Measurements from ENCODE around the gene HOTAIR.

HOTAIR gene

DNA sequence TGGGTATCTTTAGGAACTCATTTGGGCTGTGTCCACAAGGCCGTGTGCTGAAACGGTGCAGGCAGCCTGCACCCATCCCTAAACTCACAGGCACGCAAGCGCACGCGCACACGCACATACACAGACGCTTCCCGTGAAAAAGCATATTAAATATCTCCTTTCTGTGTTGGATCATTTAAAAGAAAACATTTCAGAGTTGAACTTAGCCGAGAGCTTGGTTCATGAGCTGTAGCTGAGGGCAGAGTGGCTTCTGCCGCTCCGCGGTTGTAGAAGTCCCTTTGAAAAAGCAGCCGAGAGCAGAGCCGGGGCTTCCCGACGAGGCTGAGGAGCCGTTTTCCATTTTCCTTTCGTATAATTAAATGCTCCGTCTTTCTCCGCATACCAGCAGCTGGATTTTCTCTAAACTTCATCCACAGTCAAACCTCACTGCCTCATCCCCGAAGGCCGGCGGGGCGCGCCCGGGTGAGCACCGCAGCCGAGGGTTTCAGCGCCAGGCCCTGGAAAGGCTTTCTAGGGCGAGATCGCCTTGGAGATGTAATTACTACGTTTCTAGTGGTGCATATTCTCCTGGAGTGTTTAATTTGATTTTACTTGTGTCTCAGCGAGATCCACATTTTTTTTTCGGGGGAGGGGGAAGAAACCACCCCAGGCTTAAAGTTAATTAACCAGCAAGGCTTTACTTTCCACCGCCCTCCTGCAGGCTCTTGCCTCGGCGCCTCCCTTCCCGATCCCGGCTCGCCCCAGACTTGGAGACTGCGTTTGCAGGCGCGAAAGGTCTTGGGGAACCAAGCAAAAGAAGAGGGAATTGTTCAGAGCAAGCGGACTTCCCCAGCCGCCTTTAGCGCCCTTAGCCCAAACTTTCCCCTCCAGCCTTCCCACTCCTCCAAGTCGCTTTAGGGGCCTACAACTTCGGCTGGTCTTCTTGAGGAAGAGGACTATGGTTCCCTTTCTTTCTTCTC, 39.1 kb downstream of the HOTAIR start:
- Histone ChIP-seq H3K23ac (ENCODE audit: low read depth, low read length, poor library complexity) (no peak overlapping the region), H2BK12ac (ENCODE audit: low read length) (no peak overlapping the region), H2BK15ac (ENCODE audit: low read length) (no peak overlapping the region), H2AFZ (ENCODE audit: low read length) (peak overlapping the region; percentile 51), H3K9me3 (replicated peaks in 1 of 2; ENCODE audit: control insufficient read depth in 2 of 2, insufficient read depth in 1 of 2, low read depth in 1 of 2, low read length in 2 of 2) (peaks cover 0 to 7% of the 10 kb centered on the region in 2 donors), H3K27me3 (ENCODE audit: control insufficient read depth in 3 of 3, insufficient read depth in 3 of 3, low read depth in 1 of 3, low read length in 3 of 3) (peaks cover 73 to 100% (median 98%) of the 10 kb centered on the region in 3 experiments), H2AK5ac (ENCODE audit: low read depth, low read length) (no peak overlapping the region), H3K36me3 (replicated peaks in 1 of 2; ENCODE audit: control insufficient read depth in 2 of 2, insufficient read depth in 2 of 2, low read length in 2 of 2) (no peaks in the 10 kb centered on the region), H2BK5ac (ENCODE audit: low read length) (no peak overlapping the region), H4K8ac (ENCODE audit: low read depth, low read length) (no peak overlapping the region), H3K4me3 (ENCODE audit: low read length in 2 of 2) (no peak overlapping the region), H3K79me1 (ENCODE audit: low read depth, low read length) (no peaks in the 10 kb centered on the region), H3K27ac (replicated peaks; ENCODE audit: low read length) (no peak overlapping the region), H3K18ac (ENCODE audit: low read length) (no peak overlapping the region), H3K4me1 (ENCODE audit: control insufficient read depth in 2 of 2, insufficient read depth in 1 of 2, low read depth in 1 of 2, low read length in 2 of 2) (no peaks in the 10 kb centered on the region), H2BK120ac (ENCODE audit: low read depth, low read length) (no peak overlapping the region), H3K9ac (ENCODE audit: low read depth, low read length, poor library complexity) (no peak overlapping the region), H3K4ac (ENCODE audit: low read length) (no peak overlapping the region), H3K14ac (ENCODE audit: low read length) (no peak overlapping the region), H3K4me2 (ENCODE audit: insufficient read depth, low read length, poor library complexity, severe bottlenecking) (no peak overlapping the region), H4K91ac (ENCODE audit: low read depth, low read length, poor library complexity) (no peak overlapping the region)
- WGBS, 2 donors (ENCODE audit: extremely low coverage in 2 of 2, insufficient read length in 2 of 2, insufficient replicate concordance in 1 of 2): no CpG with 5 or more reads among the region's 49 CpGs
- DNase-seq (ENCODE audit: low spot score): no peak

DNA sequence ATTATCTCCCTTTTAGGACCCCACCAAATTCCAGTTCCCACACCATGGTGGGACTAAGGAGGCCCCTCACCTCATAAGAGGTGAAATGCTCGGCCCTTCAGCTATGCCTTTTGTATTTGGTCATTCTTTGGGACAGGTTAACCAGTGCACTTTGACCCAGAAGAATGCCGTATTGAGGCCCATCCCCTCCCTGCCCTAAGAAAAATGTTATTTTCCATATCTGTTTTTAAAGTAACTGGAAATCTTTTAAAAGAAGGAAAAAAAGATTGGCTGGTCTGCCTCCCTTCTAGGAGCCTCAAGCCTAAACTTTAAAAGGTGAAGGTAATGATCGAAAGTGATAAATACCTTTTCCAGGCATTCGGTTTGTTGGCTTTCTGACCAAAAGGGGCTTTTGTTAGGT, 41.8 kb downstream of the HOTAIR start:
- no peak overlapping the region for H4K8ac ChIP-seq (ENCODE audit: low read depth, low read length)
- no CpG with 5 or more reads among the region's 4 CpGs for WGBS, 2 donors (ENCODE audit: extremely low coverage in 2 of 2, insufficient read length in 2 of 2, insufficient replicate concordance in 1 of 2)
- no peak overlapping the region for H3K27ac ChIP-seq (replicated peaks; ENCODE audit: low read length)
- H2AFZ ChIP-seq (ENCODE audit: low read length): no peak overlapping the region
- H3K4ac ChIP-seq (ENCODE audit: low read length): no peak overlapping the region
- H3K27me3 ChIP-seq (ENCODE audit: control insufficient read depth in 3 of 3, insufficient read depth in 3 of 3, low read depth in 1 of 3, low read length in 3 of 3): peaks cover 64 to 100% (median 97%) of the 10 kb centered on the region in 3 experiments
- H3K9me3 ChIP-seq (replicated peaks in 1 of 2; ENCODE audit: control insufficient read depth in 2 of 2, insufficient read depth in 1 of 2, low read depth in 1 of 2, low read length in 2 of 2): peaks cover 0 to 10% of the 10 kb centered on the region in 2 donors
- H4K91ac ChIP-seq (ENCODE audit: low read depth, low read length, poor library complexity): no peak overlapping the region
- H2BK12ac ChIP-seq (ENCODE audit: low read length): no peak overlapping the region
- H3K4me2 ChIP-seq (ENCODE audit: insufficient read depth, low read length, poor library complexity, severe bottlenecking): no peak overlapping the region
- no peak overlapping the region for H3K14ac ChIP-seq (ENCODE audit: low read length)
- H3K23ac ChIP-seq (ENCODE audit: low read depth, low read length, poor library complexity): no peak overlapping the region
- no peak overlapping the region for H3K4me3 ChIP-seq (ENCODE audit: low read length in 2 of 2)
- H2AK5ac ChIP-seq (ENCODE audit: low read depth, low read length): no peak overlapping the region
- H3K79me1 ChIP-seq (ENCODE audit: low read depth, low read length): no peaks in the 10 kb centered on the region
- no peak overlapping the region for H3K9ac ChIP-seq (ENCODE audit: low read depth, low read length, poor library complexity)
- H3K18ac ChIP-seq (ENCODE audit: low read length): no peak overlapping the region
- H3K4me1 ChIP-seq (ENCODE audit: control insufficient read depth in 2 of 2, insufficient read depth in 1 of 2, low read depth in 1 of 2, low read length in 2 of 2): no peaks in the 10 kb centered on the region
- no peak overlapping the region for H2BK15ac ChIP-seq (ENCODE audit: low read length)
- no peak overlapping the region for H2BK120ac ChIP-seq (ENCODE audit: low read depth, low read length)
- no peak overlapping the region for H2BK5ac ChIP-seq (ENCODE audit: low read length)
- H3K36me3 ChIP-seq (replicated peaks in 1 of 2; ENCODE audit: control insufficient read depth in 2 of 2, insufficient read depth in 2 of 2, low read length in 2 of 2): no peaks in the 10 kb centered on the region
- no peak for DNase-seq (ENCODE audit: low spot score)

DNA sequence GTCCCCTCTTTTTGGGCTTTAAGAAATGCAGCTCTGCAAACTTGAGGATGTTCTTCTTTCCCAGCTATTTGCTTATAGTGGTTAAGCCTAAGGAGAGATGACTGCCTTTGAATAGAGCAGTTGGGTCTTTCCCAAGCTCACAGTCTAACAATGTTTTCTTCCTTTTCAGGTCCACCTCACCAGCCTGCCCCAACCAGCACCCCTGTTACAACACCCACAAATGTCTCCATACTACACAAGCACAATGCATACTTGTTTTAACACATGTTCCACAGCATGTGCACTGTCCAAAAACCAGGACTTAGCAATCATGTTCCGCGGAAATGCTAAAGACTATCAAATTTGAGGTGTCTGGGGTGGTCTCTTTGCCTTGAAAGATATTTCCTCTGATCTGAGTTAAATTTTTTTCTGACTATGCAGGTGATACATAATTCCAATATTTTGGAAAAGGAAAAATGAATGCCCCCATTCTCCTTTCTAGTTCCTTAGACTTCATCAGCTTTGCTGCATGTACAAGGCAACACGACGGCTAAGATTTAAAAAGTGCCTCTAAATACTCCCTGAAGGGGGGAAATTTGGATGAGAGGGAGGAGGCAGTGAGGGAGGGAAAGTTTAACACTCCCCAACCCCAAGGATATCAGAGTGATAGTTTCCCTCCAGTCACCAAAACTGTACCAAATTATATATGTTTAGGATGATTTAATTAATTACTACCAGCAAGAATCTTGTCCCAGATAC, 42.7 kb downstream of the HOTAIR start:
- H3K36me3 ChIP-seq (replicated peaks in 1 of 2; ENCODE audit: control insufficient read depth in 2 of 2, insufficient read depth in 2 of 2, low read length in 2 of 2): no peaks in the 10 kb centered on the region
- no peak overlapping the region for H4K91ac ChIP-seq (ENCODE audit: low read depth, low read length, poor library complexity)
- no peaks in the 10 kb centered on the region for H3K4me1 ChIP-seq (ENCODE audit: control insufficient read depth in 2 of 2, insufficient read depth in 1 of 2, low read depth in 1 of 2, low read length in 2 of 2)
- H2BK5ac ChIP-seq (ENCODE audit: low read length): no peak overlapping the region
- H3K79me1 ChIP-seq (ENCODE audit: low read depth, low read length): no peaks in the 10 kb centered on the region
- H3K27ac ChIP-seq (replicated peaks; ENCODE audit: low read length): no peak overlapping the region
- H2AFZ ChIP-seq (ENCODE audit: low read length): no peak overlapping the region
- no peak overlapping the region for H3K14ac ChIP-seq (ENCODE audit: low read length)
- no CpG with 5 or more reads among the region's 4 CpGs for WGBS, 2 donors (ENCODE audit: extremely low coverage in 2 of 2, insufficient read length in 2 of 2, insufficient replicate concordance in 1 of 2)
- no peak overlapping the region for H2AK5ac ChIP-seq (ENCODE audit: low read depth, low read length)
- H2BK12ac ChIP-seq (ENCODE audit: low read length): no peak overlapping the region
- H3K4ac ChIP-seq (ENCODE audit: low read length): no peak overlapping the region
- no peak for DNase-seq (ENCODE audit: low spot score)
- peaks cover 59 to 100% (median 97%) of the 10 kb centered on the region in 3 experiments for H3K27me3 ChIP-seq (ENCODE audit: control insufficient read depth in 3 of 3, insufficient read depth in 3 of 3, low read depth in 1 of 3, low read length in 3 of 3)
- no peak overlapping the region for H3K9ac ChIP-seq (ENCODE audit: low read depth, low read length, poor library complexity)
- H3K4me2 ChIP-seq (ENCODE audit: insufficient read depth, low read length, poor library complexity, severe bottlenecking): no peak overlapping the region
- H3K23ac ChIP-seq (ENCODE audit: low read depth, low read length, poor library complexity): no peak overlapping the region
- H3K18ac ChIP-seq (ENCODE audit: low read length): no peak overlapping the region
- H3K9me3 ChIP-seq (replicated peaks in 1 of 2; ENCODE audit: control insufficient read depth in 2 of 2, insufficient read depth in 1 of 2, low read depth in 1 of 2, low read length in 2 of 2): peaks cover 0 to 7% of the 10 kb centered on the region in 2 donors
- H2BK15ac ChIP-seq (ENCODE audit: low read length): no peak overlapping the region
- H4K8ac ChIP-seq (ENCODE audit: low read depth, low read length): no peak overlapping the region
- no peak overlapping the region for H2BK120ac ChIP-seq (ENCODE audit: low read depth, low read length)
- H3K4me3 ChIP-seq (ENCODE audit: low read length in 2 of 2): no peak overlapping the region
